IPS-NIHi7 (cell line): ENCODE data around the gene GPR78.
A peak's percentile ranks its signal among the peaks of the same experiment; 100 is the strongest.
"Not testable (repeated sequence)": the region's sequence is repeated elsewhere in the genome, so short reads cannot be mapped to it uniquely, and the experiment has no call there.

Source experiments
- DNase-seq: peaks from one replicate; pipeline ENCODE4 v3.0.0; 2012; ENCODE audit warnings: mixed read lengths; ENCODE audit errors: extremely low spot score

GPR78 gene

DNA sequence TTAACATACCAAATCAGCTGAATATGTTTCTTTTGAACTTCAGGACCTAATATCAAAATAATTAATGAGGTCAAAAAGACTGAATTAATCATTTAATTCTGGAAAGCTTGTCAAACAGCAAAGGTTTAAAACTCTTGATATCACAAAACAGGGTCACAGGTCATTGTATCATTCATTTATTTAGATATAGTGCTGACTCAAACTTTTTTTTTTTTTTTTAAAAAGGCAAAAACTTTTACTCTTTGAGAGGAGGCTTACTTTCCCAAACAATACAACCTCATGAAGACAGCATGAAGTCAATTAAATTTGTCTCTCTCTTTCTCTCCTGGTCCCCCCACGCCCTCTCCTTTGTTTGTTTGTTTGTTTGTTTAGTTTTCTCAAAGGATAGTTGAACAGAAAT, 15.6 kb upstream of the GPR78 start:
- DNase-seq = no peak

DNA sequence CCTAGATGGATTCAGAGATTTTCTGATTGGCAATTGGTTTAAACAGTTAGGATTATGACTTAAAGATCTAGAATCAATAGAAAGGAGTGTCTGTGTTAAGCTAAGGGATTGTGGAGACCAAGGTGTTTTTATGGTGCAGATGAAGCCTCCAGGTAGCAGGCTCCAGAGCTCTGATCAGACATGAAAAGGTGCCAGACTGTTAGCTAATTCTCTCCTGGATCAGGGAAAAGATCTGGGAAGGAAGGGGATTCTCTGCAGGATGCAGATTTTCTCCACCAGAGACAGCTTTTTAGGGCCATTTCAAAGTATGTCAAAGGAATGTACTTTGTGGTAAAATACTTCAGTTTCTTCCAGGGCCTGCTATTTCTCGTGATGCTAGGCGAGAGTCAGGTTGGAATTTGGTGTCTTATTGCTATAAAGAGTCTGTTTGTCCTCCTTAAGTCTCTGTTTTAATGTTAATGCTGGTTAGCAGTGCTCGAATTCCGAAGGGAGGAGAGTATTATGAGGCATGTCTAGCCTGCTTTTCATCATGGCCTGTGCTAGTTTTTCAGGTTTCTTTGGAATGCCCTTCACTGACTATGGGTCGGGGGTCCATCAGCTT, 12.0 kb upstream of the GPR78 start:
- DNase-seq = no peak

DNA sequence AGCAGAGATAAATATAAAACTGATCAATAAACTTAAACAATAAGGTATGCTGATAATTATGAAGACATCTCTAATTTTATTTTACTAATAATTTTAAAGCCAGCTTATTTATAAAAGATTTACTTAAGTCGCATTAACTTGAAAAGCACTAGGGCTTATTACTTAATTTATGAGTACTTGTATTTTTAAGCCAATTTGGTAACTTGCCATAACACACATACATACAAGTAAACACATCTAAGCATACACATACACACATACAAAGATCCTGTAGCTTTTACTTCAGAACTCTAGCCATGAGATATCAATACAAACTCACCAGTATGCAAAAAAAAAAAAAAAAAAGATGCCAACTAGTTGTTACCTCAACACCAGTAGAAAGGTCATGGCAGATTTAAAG, 10.0 kb upstream of the GPR78 start:
- no peak for DNase-seq

- no peak for DNase-seq
These were observed 8.2 kb upstream of the GPR78 start for GRCh38 chr4:8571702-8572685.

GRCh38 chr4:8573266-8573665, 6.9 kb upstream of the GPR78 start:
- no peak for DNase-seq

DNA sequence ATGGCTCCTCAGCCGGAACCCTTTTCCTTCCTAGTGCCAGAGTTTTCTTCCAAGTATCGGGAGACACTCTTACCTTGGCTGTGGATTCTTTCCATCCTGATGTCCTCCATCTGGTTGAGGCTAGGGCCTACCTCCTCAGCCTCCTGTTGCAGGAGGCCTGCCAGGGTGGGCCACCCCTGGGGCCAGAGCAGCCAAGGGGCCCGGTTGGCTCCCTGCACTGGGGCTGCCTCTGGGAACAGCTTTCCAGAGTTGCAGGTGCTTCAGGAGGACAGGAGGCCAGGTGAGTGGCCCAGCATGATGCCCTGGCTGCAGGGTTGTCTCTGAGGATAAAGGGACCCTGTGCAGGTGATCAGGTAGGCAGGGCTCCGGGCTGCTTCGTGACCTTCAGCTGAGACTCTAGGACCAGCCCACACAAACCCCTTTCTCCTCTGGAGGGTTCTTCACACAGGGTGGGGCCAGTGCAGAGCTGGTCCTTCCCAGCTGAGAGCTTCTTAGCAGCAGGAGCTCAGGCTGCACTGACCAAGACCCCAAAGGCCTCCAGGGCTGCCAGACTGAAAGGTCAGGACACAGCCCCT, 5.3 kb upstream of the GPR78 start:
- no peak for DNase-seq

DNA sequence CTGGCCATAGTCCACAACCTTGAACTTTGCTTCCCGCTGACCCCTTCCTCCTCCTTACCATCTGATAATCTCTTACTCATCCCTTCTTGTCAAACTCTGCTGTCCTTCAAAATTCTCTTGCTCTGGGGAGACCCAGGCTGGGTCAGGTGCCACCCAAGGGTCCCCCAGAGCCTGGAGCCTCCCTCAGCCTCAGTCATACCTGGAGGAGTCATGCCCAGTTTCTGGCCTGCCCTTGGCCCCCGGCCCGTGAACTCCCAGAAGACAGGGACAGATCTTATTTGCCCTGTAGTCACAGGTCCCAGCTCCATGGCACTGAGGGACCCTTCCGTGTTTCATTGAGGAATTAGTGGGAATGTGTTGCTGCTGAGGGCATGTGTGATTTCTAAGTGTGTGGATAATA, 4.7 kb upstream of the GPR78 start:
- DNase-seq = no peak

DNA sequence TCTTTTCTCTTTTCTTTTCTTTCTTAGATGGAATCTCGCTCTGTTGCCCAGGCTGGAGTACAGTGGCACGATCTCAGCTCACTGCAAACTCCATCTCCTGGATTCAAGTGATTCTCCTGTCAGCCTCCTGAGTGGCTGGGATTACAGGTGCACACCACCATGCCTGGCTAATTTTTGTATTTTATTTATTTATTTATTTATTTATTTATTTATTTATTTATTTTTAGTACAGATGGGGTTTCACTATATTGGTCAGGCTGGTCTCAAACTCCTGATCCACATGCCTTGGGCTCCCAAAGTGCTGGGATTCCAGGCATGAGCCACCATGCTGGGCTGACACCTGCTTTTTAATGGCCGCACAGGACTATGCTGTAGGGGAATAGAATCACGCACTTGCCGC, 3.6 kb upstream of the GPR78 start:
- not testable (repeated sequence) for DNase-seq

DNA sequence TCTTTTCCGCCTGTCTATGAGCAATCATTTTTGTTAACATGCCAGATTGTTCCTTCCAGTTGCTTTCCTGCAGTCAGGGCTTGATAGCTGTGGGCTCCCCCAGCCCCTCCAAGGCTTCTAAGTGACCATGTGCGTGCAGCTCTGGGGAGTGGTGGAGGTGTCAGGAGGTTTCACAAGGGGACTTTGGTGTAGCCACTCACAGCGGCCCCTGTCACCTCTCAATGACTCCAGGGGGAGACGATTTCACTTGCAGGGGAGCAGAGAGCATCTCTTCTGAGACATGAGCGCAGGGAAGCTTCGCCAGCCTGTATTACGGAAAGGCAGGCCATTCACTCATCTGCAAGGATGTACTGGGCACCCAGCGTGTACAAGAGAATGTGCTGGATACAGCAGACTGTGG, 3.1 kb upstream of the GPR78 start:
- DNase-seq = no peak

DNA sequence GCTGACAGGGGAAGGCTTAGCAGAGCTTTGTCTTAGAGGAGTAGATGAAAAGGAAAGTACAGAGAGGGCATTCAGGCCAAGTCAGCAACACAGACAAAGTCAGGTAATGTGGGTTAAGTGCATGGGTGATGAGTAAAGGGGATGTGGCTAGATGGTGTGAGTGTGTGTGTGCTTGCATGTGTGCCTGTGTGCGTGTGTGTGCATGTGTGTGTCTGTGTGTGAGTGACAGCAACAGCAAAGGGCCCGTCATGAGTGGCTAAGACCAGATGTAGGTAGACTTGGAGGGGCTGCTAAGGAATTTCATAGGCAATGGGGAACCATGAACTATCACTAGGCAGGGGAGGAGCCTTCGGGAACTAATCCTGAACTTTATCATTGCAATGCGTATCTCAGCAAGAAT, 2.2 kb upstream of the GPR78 start:
- no peak for DNase-seq

DNA sequence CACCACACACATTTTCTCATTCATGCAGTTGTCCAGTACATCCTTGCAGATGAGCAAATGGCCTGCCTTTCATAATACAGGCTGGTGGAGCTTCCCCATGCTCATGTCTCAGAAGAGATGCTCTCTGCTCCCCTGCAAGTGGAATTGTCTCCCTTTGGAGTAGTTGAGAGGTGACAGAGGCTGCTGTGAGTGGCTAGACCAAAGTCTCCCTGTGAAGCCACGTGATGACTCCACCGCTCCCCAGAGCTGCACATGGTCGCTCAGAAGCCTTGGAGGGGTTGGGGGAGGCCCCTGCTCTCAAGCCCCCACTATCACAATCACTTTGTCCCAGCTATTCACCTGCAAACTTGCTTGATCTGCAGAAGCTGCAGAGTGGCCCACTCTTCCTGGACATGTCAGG, 1.5 kb upstream of the GPR78 start:
- DNase-seq = no peak

GRCh38 chr4:8579526-8580320, 469 bp upstream of the GPR78 start:
- no peak for DNase-seq

GRCh38 chr4:8581094-8581861, 1.1 kb downstream of the GPR78 start:
- no peak for DNase-seq

DNA sequence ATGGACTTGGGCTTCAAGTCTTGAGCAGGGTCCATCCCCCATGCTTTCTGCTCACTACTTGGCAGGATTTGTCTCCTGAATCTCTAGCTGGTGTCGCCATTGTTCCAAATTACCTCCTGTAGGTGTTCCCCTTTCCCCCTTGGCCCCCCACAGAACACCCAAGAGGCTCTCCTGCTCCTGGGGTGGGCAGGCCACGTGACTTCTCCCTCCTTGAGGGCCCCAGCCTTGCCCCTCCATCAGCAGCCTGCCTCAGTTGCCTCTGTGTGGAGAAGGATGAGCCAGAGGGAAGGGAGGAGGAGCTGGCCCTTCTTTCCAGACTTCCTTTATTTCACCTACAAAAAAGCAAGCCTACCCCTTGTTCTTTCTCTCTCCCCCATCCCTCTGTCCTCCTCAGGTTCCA, 1.8 kb downstream of the GPR78 start:
- no peak for DNase-seq

DNA sequence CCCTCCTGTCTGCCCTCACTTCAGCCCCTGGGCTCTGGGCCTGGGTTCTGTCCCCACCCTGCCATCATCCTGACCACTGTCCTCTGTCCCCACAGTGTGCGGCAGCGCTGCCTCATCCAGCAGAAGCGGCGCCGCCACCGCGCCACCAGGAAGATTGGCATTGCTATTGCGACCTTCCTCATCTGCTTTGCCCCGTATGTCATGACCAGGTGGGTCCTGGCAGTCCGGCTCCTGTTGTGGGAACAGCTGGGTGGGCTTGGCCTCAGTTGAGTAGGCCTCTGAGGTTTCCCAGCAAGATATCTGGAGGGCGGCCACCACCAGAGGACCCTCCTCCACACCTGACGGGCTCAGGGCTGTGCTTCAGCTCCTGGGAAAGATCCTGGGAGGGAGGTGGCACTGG, 2.2 kb downstream of the GPR78 start:
- no peak for DNase-seq

GRCh38 chr4:8582941-8583654, 2.9 kb downstream of the GPR78 start:
- DNase-seq = no peak

- DNase-seq = no peak
These were observed 3.4 kb downstream of the GPR78 start for GRCh38 chr4:8583655-8584025.

DNA sequence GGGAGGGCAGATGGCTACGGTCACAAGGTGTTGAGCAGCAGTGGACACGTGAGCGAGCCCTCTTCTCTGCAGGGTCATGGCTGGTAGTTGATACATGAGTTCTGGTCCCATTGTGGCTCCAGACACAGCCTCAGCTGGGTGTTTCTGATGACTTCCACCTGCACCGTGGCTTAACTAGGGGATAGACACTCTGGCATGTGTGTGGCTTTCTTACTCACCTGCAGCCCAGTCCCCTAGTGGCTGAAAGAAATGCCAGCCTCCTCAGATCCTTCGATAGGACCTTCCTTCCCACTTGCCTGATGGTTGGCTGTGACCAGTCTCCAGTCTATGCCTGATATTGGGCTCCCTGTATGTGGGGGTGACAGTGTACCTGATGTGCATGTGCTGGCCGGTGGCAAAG, 5.0 kb downstream of the GPR78 start:
- peak; percentile 59 for DNase-seq

DNA sequence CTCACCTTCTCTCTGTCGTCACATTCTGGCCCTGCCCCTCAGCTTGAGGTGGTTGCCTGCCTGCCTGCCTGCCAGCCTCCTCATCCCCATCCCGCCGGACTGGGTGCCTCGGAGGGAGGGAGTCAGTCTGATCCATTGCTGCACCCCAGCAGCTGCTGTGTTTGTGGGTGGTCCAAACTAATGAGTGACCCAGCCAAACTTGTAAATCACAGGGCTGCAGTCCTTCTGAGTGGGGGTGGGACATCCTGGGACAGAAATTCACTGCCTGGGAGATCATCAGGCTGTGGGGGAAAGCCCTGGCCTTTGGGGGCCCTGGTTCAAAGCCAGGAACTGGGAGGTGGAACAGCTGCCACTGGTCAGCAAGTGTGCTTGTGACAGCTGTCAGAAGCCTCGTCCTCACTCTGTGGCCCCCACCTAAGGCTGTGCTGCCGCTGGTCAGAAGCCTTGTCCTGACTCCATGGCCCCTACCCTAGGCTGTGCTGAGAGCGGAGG, 5.6 kb downstream of the GPR78 start:
- no peak for DNase-seq

GRCh38 chr4:8586246-8586645, 6.1 kb downstream of the GPR78 start:
- DNase-seq = no peak
